HG03469 (cell line): Measurements from ENCODE around the gene PRPF31.
A peak's percentile ranks its signal among the peaks of the same experiment; 100 is the strongest.

Experiments
- ATAC-seq: cut with Tn5 transposase; IDR thresholded peaks from one replicate; pipeline ENCODE4 v1.9.1; 2021; ENCODE audit warnings: mild to moderate bottlenecking, moderate library complexity, moderate number of reproducible peaks; ENCODE audit not compliant: unreplicated experiment

Gene PRPF31

DNA sequence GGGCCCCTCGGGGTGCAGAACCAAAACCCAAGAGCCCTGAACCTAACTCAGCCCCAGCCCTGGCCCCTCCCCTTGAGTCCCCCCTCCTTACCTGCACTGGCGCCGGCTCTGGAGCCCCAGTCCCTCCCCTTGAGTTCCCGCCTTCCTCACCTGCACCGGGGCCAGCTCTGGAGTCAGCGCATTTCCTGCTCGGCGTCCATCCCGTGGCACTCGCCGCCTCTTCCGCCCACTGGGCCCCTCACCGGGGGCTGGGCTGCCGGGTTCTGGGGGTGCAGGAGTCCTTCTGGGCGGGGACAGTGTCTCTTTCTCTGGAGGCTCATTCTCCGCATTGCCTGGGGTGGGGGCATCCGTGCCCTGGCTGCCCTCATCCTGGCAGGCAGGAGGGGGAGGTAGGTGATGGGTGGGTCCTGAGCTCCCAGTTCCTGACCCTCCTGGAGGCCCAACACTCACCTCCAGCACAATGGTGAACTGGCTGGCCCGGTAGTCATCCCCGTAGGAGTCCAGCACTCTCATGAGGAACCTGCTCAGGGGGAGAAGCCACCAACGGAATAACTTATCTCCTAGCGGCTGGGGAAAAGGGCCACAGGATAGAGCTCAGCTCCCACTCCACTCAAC, 7.6 kb upstream of the PRPF31 start:
- ATAC-seq = no peak

- no peak for ATAC-seq
These were observed 7.1 kb upstream of the PRPF31 start for GRCh38 chr19:54108496-54108895.

DNA sequence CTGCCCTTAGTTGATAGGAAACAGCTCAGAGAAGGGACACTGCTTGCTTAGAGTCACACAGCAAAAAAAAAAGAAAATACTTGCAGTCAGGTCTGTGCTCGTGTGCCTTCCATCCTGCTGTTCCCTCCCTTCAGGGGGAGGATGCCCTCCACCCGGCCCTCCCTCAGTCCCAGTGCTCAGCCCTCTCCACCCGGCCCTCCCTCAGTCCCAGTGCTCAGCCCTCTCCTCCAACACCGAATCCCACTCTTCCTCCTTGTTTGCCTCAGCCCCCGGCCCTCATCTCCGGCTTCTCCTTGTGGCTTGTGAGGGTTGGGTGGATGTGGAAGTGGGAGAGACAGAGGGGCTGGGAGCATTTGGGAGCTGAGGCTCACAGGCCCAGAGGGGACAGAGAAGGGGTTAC, 5.9 kb upstream of the PRPF31 start:
- ATAC-seq = no peak

DNA sequence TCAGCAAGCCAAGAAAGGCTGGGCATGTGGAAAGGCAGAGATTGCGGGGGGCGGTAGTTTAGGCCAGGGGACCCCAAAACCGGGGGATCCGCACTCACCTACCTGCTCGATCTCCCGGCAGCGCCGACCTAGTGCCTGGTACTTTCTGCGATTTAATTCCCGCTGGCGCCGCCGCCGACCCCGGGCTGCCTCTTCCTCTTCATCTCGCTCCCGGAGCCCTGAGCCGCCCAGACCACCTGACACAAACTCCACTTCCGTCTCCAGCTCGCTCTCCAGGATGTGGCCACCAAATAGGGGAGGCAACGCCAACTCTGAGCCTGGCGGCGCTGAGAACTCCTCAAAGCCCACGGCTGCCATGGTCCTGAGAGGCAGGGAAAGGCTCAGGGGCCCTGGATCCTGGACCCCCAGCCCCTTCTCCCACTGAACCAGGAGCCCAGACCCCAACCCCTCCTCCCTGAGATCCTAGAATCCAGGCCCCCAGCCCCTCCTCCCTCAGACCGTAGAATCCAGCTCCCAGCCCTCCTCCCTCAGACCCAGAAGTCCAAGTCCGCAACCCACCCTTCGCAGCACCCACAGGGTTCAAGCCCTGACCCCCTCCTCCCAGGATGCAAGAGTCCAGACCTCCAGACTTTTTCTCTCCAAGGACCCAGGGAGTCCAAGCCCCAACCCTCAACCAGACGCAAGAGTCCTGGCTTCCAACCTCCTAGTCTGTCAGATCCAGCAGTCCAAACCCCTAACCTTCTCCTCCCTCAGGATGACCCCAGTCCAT, 1.0 kb upstream of the PRPF31 start:
- no peak for ATAC-seq

DNA sequence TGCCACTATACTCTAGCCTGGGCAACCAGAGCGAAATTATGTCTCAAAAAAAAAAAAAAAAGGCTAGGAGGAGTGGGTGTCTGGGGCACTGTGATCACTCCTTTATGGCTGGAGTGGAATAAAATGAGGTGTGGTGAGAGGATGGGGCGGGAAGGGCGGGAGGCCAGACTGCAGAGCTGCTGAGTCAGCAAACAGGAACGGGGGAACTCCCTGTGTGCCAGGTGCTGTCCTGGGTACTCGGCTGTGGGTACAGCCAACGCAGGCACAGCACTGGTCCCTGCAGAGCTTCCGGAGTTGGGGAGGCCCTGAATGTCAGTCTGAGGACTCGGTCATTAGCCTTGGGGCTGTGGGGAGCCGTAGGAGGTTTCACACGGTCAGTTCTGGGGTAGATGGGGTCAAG, 5.7 kb downstream of the PRPF31 start:
- ATAC-seq = no peak

GRCh38 chr19:54123682-54124081, 8.1 kb downstream of the PRPF31 start:
- ATAC-seq = no peak

GRCh38 chr19:54124393-54124792, 8.8 kb downstream of the PRPF31 start:
- ATAC-seq = no peak

DNA sequence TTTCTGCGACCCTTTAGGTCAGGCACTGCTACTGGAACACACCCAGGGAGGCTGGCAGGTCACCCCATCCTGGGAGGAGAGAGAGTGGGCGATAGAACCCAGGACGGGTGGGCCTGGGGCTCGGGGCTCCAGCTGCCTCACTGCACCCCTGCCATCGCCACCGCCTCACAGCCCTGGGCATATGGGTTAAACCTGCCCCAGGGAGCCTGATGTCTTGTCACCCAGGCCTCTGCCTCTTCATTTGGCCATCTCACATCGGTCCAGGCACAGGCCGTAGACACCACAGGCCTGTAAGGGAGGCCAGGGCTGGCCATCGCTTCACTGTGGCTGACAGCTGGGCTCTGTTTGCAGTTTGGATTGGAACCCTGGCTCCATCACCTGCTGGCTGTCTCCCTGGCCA, 10.2 kb downstream of the PRPF31 start:
- no peak for ATAC-seq

GRCh38 chr19:54127688-54128440, 12.3 kb downstream of the PRPF31 start:
- ATAC-seq = no peak

DNA sequence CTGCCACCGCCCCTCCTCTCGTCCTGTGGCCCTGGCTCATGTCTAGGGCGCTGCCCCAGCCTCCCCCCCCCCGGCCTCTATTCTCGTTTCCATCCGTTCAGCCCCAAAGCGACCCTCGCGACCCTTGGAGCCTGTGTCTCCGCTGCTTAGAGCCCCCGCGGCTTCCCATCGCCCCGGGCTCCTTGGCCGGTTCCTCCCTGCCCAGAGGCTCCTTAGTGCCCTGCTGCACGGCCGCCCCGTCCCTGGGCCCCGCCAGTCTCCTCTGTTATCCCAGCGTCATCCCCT, 12.8 kb downstream of the PRPF31 start:
- no peak for ATAC-seq

GRCh38 chr19:54128796-54129616, 13.5 kb downstream of the PRPF31 start:
- ATAC-seq = no peak

DNA sequence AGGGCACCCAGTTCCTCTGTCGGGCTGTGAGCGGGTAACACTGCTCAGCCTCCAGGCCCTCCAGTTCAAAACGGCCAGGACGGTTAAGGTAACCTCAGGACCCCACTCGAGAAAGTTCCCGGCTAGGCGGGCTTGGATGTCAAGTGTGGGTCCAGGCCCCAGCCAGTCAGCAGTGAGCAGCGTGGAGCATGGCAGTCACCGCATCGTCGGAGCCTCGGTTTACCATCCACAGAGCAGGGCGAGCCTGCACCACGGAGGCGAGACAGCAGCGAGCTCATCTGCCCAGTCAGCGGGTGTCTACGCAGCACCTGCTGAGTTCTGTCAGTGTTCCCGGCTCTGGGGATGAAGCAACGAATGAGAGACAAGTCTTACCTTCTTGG, 14.1 kb downstream of the PRPF31 start:
- ATAC-seq = no peak

DNA sequence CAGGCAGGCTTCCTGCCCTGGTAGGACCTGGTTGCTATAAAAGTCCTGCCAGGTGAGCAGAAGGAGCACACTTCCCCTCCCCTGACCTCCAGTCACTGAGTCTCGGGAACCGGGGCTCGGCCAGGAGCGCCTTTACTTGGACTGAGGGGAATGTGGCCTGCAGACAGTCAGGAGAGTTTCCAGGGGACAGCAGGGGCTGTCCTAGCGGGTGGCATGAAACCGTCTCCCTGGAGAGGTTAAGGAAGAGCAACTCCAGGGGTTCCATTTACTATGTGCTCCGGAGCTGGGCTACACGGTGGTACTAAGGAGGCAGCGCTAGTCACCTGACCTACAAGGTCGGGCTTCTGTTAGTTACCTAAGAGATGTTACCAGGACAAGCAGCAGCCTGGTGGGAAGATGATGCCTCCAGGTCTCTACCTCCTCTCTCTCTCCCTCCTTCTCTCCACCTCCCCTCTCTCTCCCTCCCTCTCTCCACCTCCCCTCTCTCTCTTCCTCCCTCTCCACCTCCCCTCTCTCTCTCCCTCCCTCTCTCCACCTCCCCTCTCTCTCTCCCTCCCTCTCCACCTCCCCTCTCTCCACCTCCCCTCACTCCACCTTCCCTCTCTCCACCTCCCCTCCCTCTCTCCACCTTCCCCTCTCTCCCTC, 17.9 kb downstream of the PRPF31 start:
- no peak for ATAC-seq

GRCh38 chr19:54133957-54134590, 18.5 kb downstream of the PRPF31 start:
- no peak for ATAC-seq

GRCh38 chr19:54136086-54136863, 20.7 kb downstream of the PRPF31 start:
- no peak for ATAC-seq

- peak; percentile 60 for ATAC-seq
These were observed 21.5 kb downstream of the PRPF31 start for GRCh38 chr19:54136864-54137698.

DNA sequence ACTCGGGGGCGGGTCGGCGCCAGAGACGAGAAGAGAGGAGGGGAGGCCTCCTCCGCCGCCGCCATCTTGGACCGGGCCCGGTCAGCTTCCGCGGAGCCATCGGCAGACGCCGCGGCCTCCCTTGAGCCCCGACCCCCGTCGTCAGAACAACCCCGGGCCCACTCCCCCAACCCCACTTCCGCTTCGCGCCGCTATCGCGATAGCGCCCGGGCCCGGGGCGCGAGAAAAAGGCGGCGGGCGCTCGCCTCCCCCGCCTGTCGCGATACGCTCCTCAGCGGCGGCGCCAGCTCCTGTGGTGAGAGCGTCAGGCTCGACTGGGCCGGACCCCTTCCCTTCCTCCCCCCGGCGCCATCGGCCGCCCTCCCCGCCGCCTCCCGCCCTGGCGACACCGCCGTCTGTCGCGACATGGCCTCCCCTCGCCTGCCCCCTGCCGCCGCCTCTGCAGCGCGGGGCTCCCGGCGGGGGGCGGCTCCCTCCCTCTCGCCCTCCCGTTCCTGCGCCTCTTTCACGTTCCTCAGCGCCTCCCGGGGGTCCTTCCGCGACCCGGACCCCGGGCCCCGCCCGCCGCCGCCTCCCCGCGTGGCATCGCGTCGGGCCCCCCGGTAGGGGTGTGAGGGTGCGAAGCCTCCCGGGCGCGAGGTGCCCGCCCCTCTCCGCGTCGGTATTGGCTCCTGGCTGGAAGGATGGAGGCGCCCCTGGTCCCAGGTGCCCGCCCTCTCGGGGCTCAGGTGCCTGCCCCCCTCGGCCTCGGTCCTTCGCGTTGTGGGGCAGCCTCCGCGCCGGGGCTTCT, 22.3 kb downstream of the PRPF31 start, which contains the start of gene CNOT3:
TSS of gene CNOT3 (plus strand) at position 64 of the 790 bp plus-strand sequence. CDS start 5,217 bp downstream, outside the sequence.
- ATAC-seq = no peak
